Suprapubic skin (tissue), 4 donors: ENCODE data around the gene HSDL2. TPM values are rescaled to one million over a fixed set of nuclear protein-coding genes. Genes with fewer than 3 reads are reported as not detected.
"Not testable (repeated sequence)": the region's sequence is repeated elsewhere in the genome, so short reads cannot be mapped to it uniquely, and the experiment has no call there.

Experiments
- DNase-seq, 2 donors: peaks; one replicate each; pipeline ENCODE4 v3.0.0-alpha.2; 2019; ENCODE audit warnings: low spot score in 2 of 2
- H3K27ac ChIP-seq: fragments of 200-600 bp; sonication (generic); one replicate; pipeline ENCODE4 v1.5.1; 2019
- H3K27me3 ChIP-seq: fragments of 200-600 bp; sonication (generic); one replicate; pipeline ENCODE4 v1.5.1; 2019
- H3K36me3 ChIP-seq: fragments of 200-600 bp; sonication (generic); one replicate; pipeline ENCODE4 v1.5.1; 2019
- H3K4me1 ChIP-seq: fragments of 200-600 bp; sonication (generic); one replicate; pipeline ENCODE4 v1.5.1; 2019
- H3K4me3 ChIP-seq: fragments of 200-600 bp; sonication (generic); one replicate; pipeline ENCODE4 v1.5.1; 2019; ENCODE audit warnings: mild to moderate bottlenecking
- H3K9me3 ChIP-seq: fragments of 200-600 bp; sonication (generic); one replicate; pipeline ENCODE4 v1.5.1; 2019
- CTCF ChIP-seq, 2 donors: fragments of 200-600 bp in 1 of 2; fragments of 450-650 bp in 1 of 2; sonication (generic) in 1 of 2; IDR thresholded peaks; one replicate each; pipeline ENCODE4 v1.5.1; 2016 to 2019; ENCODE audit warnings: antibody characterized with exemption in 2 of 2, mild to moderate bottlenecking in 1 of 2, moderate library complexity in 1 of 2
- EP300 ChIP-seq: sonication (generic); formaldehyde crosslinking; IDR thresholded peaks from one replicate; pipeline ENCODE4 v1.6.1; 2017; ENCODE audit warnings: antibody characterized with exemption
- POLR2A ChIP-seq, 2 donors: fragments of 450-650 bp; IDR thresholded peaks; one replicate each; pipeline ENCODE4 v1.6.1; 2017; ENCODE audit warnings: antibody characterized with exemption in 2 of 2, mild to moderate bottlenecking in 2 of 2, moderate library complexity in 2 of 2
- POLR2AphosphoS5 ChIP-seq, 3 donors: sonication (generic); formaldehyde crosslinking; IDR thresholded peaks; one replicate each; pipeline ENCODE4 v1.6.1; 2017; ENCODE audit warnings: antibody characterized with exemption in 3 of 3
- WGBS: methylation state at CpG from one replicate; pipeline ENCODE4 v1.1.5; 2018; 5-methylcytosine and 5-hydroxymethylcytosine counted together
- total RNA-seq, 4 donors: library from RNA; depleted of rRNA; stranded (reverse); fragments of >200 nt; gene quantifications; one replicate each; pipeline ENCODE4 v1.1.0, GENCODE V29; 2016

The HSDL2 gene
- total RNA-seq, 4 donors from 2014 or later = 32.5 to 46.1 (median 33.2) TPM

- peaks cover 22% of the 10 kb centered on the region for H3K36me3 ChIP-seq
- 77% methylated on average over 4 of the region's 4 CpGs for WGBS
- no peak for DNase-seq
- H3K27me3 ChIP-seq = no peaks in the 10 kb centered on the region
- no peak overlapping the region for H3K27ac ChIP-seq
- H3K4me1 ChIP-seq = no peaks in the 10 kb centered on the region
- no peaks in the 10 kb centered on the region for H3K9me3 ChIP-seq
- no peak for TF ChIP-seq EP300
- TF ChIP-seq CTCF (IDR thresholded peaks at IDR 0.05) = no peak
- TF ChIP-seq POLR2A (IDR thresholded peaks at IDR 0.05) = no peak
- H3K4me3 ChIP-seq = no peak overlapping the region
These were observed 23.8 kb downstream of the HSDL2 start for GRCh38 chr9:112403614-112404201.

GRCh38 chr9:112404508-112404932 is 24.6 kb downstream of the HSDL2 start:
- Histone ChIP-seq H3K9me3 (no peaks in the 10 kb centered on the region), H3K27me3 (no peaks in the 10 kb centered on the region), H3K4me1 (no peaks in the 10 kb centered on the region), H3K27ac (no peak overlapping the region), H3K4me3 (no peak overlapping the region), H3K36me3 (peaks cover 27% of the 10 kb centered on the region)
- TF ChIP-seq CTCF (IDR thresholded peaks at IDR 0.05) (no peak), POLR2A (IDR thresholded peaks at IDR 0.05) (no peak), EP300 (no peak), POLR2AphosphoS5 (IDR thresholded peaks at IDR 0.05) (no peak)
- no peak for DNase-seq
- WGBS = 73% methylated on average over 3 of the region's 3 CpGs

GRCh38 chr9:112408275-112408674 is 28.4 kb downstream of the HSDL2 start:
- Histone ChIP-seq H3K4me1 (no peaks in the 10 kb centered on the region), H3K27ac (no peak overlapping the region), H3K36me3 (peaks cover 27% of the 10 kb centered on the region), H3K9me3 (no peaks in the 10 kb centered on the region), H3K27me3 (no peaks in the 10 kb centered on the region), H3K4me3 (no peak overlapping the region)
- WGBS = 89% methylated on average over 3 of the region's 3 CpGs
- no peak for DNase-seq
- no peak for TF ChIP-seq CTCF (IDR thresholded peaks at IDR 0.05)
- TF ChIP-seq POLR2A (IDR thresholded peaks at IDR 0.05) = no peak
- no peak for TF ChIP-seq EP300
- TF ChIP-seq POLR2AphosphoS5 (IDR thresholded peaks at IDR 0.05) = no peak

- TF ChIP-seq CTCF (IDR thresholded peaks at IDR 0.05) (no peak), POLR2AphosphoS5 (IDR thresholded peaks at IDR 0.05) (no peak), POLR2A (IDR thresholded peaks at IDR 0.05) (no peak), EP300 (no peak)
- H3K4me1 ChIP-seq = no peaks in the 10 kb centered on the region
- H3K4me3 ChIP-seq = no peak overlapping the region
- H3K9me3 ChIP-seq = no peaks in the 10 kb centered on the region
- peaks cover 27% of the 10 kb centered on the region for H3K36me3 ChIP-seq
- no peak overlapping the region for H3K27ac ChIP-seq
- H3K27me3 ChIP-seq = no peaks in the 10 kb centered on the region
- 92% methylated on average over 4 of the region's 4 CpGs for WGBS
- no peak for DNase-seq
These were observed 28.9 kb downstream of the HSDL2 start for GRCh38 chr9:112408819-112409218.

GRCh38 chr9:112409758-112410157 is 29.9 kb downstream of the HSDL2 start:
- Histone ChIP-seq H3K9me3 (no peaks in the 10 kb centered on the region), H3K36me3 (peaks cover 27% of the 10 kb centered on the region), H3K4me1 (no peaks in the 10 kb centered on the region), H3K27me3 (no peaks in the 10 kb centered on the region), H3K27ac (no peak overlapping the region), H3K4me3 (no peak overlapping the region)
- no peak for DNase-seq
- 91% methylated on average over 4 of the region's 4 CpGs for WGBS
- no peak for TF ChIP-seq EP300
- TF ChIP-seq POLR2A (IDR thresholded peaks at IDR 0.05) = no peak

- DNase-seq = no peak
- TF ChIP-seq EP300 (no peak), POLR2AphosphoS5 (IDR thresholded peaks at IDR 0.05) (no peak), POLR2A (IDR thresholded peaks at IDR 0.05) (no peak), CTCF (IDR thresholded peaks at IDR 0.05) (no peak)
- H3K4me3 ChIP-seq = no peak overlapping the region
- WGBS = 53% methylated on average over 1 of the region's 1 CpG
- H3K27me3 ChIP-seq = no peaks in the 10 kb centered on the region
- peaks cover 21% of the 10 kb centered on the region for H3K36me3 ChIP-seq
- no peaks in the 10 kb centered on the region for H3K4me1 ChIP-seq
- no peaks in the 10 kb centered on the region for H3K9me3 ChIP-seq
- no peak overlapping the region for H3K27ac ChIP-seq
These were observed 31.7 kb downstream of the HSDL2 start for GRCh38 chr9:112411626-112412027.

GRCh38 chr9:112413728-112414127 is 33.8 kb downstream of the HSDL2 start:
- not testable (repeated sequence) for H3K4me3 ChIP-seq, DNase-seq, H3K4me1 ChIP-seq, H3K27ac ChIP-seq, H3K36me3 ChIP-seq, H3K9me3 ChIP-seq, H3K27me3 ChIP-seq
- WGBS = 61% methylated on average over 9 of the region's 9 CpGs
